Measurements from ENCODE around the gene ZNF208.

DNA sequence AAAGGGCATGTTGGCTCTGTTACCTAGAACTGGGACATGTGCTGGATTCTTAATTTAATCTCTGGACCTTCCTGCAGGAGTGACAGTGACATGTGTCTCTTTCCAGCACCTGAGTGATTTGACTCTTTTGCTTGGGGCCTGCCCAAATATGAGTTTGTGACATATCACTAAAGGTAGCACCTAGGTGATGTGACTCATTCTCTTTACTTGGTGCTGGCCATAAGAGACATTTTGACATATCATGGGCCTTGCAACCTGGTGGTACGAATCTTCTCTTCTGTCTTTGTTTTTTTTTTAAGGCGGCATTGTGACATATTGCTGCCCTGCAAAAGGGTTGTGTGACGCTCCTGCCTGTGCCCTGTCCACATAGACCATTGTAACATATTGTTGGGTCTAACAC, 108.9 kb downstream of the ZNF208 start:
- TF ChIP-seq, protein P1, sequence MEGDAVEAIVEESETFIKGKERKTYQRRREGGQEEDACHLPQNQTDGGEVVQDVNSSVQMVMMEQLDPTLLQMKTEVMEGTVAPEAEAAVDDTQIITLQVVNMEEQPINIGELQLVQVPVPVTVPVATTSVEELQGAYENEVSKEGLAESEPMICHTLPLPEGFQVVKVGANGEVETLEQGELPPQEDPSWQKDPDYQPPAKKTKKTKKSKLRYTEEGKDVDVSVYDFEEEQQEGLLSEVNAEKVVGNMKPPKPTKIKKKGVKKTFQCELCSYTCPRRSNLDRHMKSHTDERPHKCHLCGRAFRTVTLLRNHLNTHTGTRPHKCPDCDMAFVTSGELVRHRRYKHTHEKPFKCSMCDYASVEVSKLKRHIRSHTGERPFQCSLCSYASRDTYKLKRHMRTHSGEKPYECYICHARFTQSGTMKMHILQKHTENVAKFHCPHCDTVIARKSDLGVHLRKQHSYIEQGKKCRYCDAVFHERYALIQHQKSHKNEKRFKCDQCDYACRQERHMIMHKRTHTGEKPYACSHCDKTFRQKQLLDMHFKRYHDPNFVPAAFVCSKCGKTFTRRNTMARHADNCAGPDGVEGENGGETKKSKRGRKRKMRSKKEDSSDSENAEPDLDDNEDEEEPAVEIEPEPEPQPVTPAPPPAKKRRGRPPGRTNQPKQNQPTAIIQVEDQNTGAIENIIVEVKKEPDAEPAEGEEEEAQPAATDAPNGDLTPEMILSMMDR (IDR thresholded peaks at IDR 0.05), result no peak
- TF ChIP-seq POLR2A (IDR thresholded peaks at IDR 0.05), result no peak
